NCI-H1436 (cell line): Measurements from ENCODE around the gene PCDHB6.
"Not testable (repeated sequence)": the region's sequence is repeated elsewhere in the genome, so short reads cannot be mapped to it uniquely, and the experiment has no call there.

Experiments used
- DNase-seq: peaks from one replicate; lab custom pipeline; 2025; lab: John Stamatoyannopoulos, UW

The PCDHB6 gene

DNA sequence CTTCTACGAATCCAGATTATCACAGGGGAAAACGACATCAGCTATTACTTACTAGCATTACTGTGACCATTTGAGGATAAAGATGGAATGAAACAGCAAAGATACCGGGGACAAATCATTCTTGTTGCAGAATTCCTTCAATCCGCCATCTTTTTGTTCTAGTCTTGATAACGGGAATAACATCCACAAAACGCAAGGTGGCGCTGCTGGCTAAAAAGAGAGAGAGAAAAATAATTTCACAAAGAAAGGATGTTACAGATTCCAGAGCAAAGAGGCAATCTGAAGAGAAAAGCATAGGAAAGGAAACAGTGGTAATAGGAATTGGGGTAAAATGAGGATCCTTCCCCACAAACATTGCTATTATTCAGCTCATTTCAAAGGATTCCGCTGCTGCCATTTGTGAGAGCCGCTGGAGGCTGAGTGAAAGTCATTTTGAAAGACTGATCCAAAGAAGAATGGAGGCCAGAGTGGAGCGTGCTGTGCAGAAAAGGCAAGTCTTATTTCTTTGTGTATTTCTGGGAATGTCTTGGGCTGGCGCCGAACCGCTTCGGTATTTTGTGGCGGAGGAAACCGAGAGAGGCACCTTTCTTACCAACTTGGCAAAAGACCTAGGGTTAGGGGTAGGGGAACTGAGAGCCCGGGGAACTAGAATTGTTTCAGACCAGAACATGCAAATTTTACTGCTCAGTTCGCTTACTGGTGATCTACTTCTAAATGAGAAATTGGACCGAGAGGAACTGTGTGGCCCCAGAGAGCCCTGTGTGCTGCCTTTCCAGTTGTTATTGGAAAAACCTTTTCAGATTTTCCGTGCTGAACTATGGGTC, 22.7 kb downstream of the PCDHB6 start, which contains the start of gene PCDHB7:
PCDHB7 (plus strand) TSS at position 264 of the 824 bp plus-strand sequence; CDS start at position 456, 192 bp downstream.
- no peak for DNase-seq

DNA sequence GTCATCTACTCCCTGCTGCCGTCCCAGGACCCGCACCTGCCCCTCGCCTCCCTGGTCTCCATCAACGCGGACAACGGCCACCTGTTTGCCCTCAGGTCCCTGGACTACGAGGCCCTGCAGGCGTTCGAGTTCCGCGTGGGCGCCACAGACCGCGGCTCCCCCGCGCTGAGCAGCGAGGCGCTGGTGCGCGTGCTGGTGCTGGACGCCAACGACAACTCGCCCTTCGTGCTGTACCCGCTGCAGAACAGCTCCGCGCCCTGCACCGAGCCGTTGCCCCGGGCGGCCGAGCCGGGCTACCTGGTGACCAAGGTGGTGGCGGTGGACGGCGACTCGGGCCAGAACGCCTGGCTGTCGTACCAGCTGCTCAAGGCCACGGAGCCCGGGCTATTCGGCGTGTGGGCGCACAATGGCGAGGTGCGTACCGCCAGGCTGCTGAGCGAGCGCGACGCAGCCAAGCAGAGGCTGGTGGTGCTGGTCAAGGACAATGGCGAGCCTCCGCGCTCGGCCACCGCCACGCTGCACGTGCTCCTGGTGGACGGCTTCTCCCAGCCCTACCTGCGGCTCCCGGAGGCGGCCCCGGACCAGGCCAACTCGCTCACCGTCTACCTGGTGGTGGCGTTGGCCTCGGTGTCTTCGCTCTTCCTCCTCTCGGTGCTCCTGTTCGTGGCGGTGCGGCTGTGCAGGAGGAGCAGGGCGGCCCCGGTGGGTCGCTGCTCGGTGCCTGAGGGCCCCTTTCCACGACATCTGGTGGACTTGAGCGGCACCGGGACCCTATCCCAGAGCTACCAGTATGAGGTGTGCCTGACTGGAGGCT, 24.6 kb downstream of the PCDHB6 start:
- DNase-seq, result not testable (repeated sequence)

DNA sequence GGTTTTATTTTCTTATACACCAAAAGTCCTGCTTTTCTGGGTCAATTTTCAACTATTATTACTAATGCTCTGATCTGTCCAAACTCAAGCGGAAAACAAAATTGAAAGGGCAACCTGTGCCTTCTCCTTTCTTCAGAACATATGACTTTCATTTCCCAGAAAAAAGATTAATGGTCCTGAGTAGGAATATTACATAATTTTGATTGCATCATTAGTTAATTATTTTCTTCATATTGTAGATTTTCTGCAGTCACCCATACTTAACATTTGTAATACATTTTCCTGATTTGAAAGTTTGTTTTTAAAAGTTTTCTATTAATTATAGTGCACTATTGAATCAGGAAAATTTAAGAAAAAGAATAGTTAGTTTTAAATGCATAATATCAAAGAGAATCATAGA, 26.1 kb downstream of the PCDHB6 start:
- no peak for DNase-seq

DNA sequence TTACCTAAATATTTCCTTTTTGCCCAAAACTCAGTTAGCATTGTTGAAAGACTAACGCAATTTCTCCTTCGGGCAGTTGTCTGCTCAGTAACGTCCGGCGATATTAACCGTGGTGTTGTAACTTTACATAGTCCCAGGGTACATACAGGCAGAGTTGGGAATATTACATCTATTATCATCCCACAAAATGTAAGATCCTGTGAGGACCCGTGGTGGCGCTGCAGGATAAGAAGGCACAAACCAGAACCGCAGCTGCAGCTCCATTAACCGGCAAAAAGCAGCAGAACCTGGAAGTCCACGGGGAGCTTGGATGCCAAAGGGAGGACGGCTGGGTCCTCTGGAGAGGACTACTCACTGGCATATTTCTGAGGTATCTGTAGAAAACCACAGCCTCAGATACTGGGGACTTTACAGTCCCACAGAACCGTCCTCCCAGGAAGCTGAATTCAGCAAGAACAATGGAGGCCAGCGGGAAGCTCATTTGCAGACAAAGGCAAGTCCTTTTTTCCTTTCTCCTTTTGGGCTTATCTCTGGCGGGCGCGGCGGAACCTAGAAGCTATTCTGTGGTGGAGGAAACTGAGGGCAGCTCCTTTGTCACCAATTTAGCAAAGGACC, 27.8 kb downstream of the PCDHB6 start, which contains the start of gene PCDHB8:
PCDHB8 (plus strand) TSS at position 214 of the 615 bp plus-strand sequence; CDS start at position 459, 245 bp downstream.
- peak; percentile 60 for DNase-seq

DNA sequence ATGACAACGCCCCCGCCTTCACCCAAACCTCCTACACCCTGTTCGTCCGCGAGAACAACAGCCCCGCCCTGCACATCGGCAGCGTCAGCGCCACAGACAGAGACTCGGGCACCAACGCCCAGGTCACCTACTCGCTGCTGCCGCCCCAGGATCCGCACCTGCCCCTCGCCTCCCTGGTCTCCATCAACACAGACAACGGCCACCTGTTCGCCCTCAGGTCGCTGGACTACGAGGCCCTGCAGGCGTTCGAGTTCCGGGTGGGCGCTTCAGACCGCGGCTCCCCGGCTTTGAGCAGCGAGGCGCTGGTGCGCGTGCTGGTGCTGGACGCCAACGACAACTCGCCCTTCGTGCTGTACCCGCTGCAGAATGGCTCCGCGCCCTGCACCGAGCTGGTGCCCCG, 29.5 kb downstream of the PCDHB6 start:
- not testable (repeated sequence) for DNase-seq

DNA sequence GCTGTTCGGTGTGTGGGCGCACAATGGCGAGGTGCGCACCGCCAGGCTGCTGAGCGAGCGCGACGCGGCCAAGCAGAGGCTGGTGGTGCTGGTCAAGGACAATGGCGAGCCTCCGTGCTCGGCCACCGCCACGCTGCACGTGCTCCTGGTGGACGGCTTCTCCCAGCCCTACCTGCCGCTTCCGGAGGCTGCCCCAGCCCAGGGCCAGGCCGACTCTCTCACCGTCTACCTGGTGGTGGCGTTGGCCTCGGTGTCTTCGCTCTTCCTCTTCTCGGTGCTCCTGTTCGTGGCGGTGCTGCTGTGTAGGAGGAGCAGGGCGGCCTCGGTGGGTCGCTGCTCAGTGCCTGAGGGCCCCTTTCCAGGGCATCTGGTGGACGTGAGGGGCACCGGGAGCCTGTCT, 30.0 kb downstream of the PCDHB6 start:
- DNase-seq, result not testable (repeated sequence)

DNA sequence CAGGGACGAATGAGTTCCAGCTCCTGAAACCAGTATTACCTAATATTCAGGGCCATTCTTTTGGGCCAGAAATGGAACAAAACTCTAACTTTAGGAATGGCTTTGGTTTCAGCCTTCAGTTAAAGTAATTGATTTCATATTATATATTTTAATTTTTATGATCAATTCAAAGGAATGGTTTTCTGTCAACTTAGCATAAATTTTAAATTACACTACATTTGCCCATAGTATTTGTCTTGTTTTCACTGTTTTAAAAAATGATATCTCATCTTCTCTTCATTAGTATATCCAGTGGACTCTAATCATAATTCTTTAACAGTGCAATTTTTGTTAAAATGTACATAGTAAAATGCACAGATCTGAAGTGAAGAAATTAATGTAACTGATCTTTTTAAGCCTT, 30.5 kb downstream of the PCDHB6 start:
- DNase-seq, result no peak

DNA sequence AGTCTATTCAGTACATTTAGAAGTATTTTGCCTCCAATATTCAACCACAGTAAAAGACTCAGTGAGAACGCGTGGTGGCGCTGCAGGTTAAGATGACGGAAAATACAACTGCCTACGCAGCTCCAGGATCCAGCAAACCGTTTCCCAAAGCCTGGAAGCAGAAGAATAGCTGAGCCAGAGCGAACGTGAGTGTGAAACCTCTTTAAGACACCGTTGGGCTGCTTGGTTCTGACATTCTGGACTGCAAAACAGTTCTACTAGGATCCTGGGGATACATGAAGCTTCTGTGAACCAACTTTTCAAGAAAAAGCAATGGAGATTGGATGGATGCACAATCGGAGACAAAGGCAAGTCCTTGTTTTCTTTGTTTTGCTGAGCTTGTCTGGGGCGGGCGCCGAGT, 32.4 kb downstream of the PCDHB6 start, which contains the start of gene PCDHB16:
PCDHB16 (plus strand) TSS at position 140 of the 400 bp plus-strand sequence; CDS start at position 313, 173 bp downstream.
- no peak for DNase-seq

DNA sequence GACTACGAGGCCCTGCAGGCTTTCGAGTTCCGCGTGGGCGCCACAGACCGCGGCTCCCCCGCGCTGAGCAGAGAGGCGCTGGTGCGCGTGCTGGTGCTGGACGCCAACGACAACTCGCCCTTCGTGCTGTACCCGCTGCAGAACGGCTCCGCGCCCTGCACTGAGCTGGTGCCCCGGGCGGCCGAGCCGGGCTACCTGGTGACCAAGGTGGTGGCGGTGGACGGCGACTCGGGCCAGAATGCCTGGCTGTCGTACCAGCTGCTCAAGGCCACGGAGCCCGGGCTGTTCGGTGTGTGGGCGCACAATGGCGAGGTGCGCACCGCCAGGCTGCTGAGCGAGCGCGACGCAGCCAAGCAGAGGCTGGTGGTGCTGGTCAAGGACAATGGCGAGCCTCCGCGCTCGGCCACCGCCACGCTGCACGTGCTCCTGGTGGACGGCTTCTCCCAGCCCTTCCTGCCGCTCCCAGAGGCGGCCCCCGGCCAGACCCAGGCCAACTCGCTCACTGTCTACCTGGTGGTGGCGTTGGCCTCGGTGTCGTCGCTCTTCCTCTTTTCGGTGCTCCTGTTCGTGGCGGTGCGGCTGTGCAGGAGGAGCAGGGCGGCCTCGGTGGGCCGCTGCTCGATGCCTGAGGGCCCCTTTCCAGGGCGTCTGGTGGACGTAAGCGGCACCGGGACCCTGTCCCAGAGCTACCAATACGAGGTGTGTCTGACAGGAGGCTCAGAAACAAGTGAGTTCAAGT, 34.4 kb downstream of the PCDHB6 start:
- not testable (repeated sequence) for DNase-seq

DNA sequence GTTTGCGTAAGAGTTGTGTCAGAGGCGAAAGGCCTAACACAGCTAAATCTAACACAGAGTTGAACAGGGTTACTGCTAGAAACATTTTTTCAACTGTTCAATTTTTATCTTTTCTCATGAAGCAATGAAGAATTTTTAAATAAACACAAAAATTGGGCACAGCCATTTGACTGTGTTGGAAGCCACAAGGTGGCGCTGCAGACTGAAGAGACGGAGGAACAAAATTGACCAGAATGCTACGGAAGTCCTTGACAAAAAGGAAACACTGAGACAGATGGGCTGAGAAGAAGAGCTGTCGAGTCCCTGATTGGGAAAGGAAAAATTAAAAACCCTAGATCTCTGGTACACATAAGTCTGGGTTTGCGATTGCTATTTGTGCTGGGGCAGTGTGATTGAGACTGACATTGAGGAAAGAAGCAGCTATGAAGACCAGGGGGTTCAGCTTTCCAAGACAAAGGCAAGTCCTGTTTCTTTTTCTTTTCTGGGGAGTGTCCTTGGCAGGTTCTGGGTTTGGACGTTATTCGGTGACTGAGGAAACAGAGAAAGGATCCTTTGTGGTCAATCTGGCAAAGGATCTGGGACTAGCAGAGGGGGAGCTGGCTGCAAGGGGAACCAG, 37.1 kb downstream of the PCDHB6 start, which contains the start of gene PCDHB9:
PCDHB9 (plus strand) TSS at position 265 of the 616 bp plus-strand sequence; CDS start at position 423, 158 bp downstream.
- no peak for DNase-seq

DNA sequence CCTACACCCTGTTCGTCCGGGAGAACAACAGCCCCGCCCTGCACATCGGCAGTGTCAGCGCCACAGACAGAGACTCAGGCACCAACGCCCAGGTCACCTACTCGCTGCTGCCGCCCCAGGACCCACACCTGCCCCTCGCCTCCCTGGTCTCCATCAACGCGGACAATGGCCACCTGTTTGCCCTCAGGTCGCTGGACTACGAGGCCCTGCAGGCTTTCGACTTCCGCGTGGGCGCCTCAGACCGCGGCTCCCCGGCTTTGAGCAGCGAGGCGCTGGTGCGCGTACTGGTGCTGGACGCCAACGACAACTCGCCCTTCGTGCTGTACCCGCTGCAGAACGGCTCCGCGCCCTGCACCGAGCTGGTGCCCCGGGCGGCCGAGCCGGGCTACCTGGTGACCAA, 38.8 kb downstream of the PCDHB6 start:
- DNase-seq, result not testable (repeated sequence)

DNA sequence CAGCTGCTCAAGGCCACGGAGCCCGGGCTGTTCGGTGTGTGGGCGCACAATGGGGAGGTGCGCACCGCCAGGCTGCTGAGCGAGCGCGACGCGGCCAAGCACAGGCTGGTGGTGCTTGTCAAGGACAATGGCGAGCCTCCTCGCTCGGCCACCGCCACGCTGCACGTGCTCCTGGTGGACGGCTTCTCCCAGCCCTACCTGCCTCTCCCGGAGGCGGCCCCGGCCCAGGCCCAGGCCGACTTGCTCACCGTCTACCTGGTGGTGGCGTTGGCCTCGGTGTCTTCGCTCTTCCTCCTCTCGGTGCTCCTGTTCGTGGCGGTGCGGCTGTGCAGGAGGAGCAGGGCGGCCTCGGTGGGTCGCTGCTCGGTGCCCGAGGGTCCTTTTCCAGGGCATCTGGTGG, 39.3 kb downstream of the PCDHB6 start:
- not testable (repeated sequence) for DNase-seq

DNA sequence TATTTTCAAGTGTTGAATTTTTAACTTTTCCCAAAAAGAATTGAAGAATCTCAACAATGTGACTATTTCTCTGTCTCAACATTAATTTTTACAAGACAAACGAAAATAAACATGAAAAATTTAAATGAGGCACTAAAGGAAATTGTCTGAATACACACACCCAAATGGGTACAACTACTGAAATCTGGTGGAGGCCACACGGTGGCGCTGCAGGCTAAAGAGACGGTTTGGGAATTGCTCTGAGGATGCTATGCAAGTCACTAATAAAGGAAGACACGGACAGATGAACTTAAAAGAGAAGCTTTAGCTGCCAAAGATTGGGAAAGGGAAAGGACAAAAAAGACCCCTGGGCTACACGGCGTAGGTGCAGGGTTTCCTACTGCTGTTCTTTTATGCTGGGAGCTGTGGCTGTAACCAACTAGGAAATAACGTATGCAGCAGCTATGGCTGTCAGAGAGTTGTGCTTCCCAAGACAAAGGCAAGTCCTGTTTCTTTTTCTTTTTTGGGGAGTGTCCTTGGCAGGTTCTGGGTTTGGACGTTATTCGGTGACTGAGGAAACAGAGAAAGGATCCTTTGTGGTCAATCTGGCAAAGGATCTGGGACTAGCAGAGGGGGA, 42.4 kb downstream of the PCDHB6 start, which contains the start of gene PCDHB10:
PCDHB10 (plus strand) TSS at position 244 of the 616 bp plus-strand sequence; CDS start at position 444, 200 bp downstream.
- DNase-seq, result no peak

DNA sequence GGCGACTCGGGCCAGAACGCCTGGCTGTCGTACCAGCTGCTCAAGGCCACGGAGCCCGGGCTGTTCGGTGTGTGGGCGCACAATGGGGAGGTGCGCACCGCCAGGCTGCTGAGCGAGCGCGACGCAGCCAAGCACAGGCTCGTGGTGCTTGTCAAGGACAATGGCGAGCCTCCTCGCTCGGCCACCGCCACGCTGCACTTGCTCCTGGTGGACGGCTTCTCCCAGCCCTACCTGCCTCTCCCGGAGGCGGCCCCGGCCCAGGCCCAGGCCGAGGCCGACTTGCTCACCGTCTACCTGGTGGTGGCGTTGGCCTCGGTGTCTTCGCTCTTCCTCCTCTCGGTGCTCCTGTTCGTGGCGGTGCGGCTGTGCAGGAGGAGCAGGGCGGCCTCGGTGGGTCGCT, 44.5 kb downstream of the PCDHB6 start:
- DNase-seq, result not testable (repeated sequence)

DNA sequence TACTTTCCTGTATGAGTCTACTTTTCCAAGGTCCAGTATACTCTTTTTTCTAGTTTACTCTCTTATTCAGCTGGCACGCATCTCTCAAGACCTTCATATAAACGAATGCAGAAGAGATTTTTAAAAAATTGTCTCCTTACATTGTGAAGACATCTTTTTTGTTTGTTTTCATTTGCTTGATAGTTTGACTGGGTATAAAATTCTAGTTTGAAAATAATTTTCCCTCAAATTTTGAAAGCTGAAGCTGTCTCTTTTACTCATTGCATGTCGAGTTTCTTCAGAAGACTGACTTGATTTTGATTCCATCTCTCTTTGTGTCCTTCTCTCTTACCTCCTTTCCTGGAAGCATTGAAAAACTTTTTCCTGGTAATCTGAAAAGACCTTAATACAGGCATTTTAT, 46.5 kb downstream of the PCDHB6 start:
- no peak for DNase-seq

DNA sequence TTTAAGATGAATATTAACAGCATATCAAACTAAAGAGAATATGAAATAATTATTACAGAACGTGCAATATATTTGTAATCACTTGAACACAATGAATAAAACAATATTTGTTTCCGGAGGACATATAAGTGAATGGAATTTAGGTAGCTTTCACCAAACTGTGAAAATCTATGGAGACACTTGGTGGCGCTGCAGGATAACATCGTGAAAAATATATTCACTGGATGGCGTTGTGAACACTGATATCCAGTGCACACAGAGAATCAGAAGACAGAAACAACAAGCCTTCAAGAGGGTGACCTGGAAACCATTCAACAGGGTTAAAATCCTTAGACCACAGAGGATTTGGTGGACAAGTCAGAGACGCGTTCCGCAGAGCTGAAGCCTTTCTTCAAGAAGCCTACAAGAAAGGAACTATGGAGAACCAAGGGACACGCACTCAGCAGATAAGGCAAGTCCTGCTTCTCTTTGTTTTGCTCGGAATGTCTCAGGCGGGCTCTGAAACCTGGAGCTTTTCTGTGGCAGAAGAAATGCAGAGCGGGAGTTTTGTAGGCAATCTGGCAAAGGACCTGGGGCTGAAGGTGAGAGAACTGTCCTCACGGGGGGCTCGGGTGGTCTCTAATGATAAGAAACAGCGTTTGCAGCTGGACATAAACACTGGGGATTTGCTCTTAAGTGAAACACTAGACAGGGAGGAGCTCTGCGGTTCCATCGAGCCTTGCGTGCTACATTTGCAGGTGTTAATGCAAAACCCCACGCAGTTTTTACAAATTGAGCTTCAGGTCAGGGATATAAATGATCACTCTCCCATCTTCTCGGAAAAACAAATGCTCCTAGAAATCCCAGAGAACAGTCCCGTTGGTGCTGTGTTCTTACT, 49.7 kb downstream of the PCDHB6 start, which contains the start of gene PCDHB11:
PCDHB11 (plus strand) TSS at position 269 of the 877 bp plus-strand sequence; CDS start at position 417, 148 bp downstream.
- peak; percentile 59 for DNase-seq

DNA sequence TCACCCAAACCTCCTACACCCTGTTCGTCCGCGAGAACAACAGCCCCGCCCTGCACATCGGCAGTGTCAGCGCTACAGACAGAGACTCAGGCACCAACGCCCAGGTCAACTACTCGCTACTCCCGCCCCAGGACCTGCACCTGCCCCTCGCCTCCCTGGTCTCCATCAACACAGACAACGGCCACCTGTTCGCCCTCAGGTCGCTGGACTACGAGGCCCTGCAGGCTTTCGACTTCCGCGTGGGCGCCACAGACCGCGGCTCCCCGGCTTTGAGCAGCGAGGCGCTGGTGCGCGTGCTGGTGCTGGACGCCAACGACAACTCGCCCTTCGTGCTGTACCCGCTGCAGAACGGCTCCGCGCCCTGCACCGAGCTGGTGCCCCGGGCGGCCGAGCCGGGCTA, 51.3 kb downstream of the PCDHB6 start:
- not testable (repeated sequence) for DNase-seq

DNA sequence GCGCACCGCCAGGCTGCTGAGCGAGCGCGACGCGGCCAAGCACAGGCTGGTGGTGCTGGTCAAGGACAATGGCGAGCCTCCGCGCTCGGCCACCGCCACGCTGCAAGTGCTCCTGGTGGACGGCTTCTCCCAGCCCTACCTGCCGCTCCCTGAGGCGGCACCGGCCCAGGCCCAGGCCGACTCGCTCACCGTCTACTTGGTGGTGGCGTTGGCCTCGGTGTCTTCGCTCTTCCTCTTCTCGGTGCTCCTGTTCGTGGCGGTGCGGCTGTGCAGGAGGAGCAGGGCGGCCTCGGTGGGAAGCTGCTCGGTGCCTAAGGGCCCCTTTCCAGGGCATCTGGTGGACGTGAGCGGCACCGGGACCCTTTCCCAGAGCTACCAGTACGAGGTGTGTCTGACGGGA, 51.8 kb downstream of the PCDHB6 start:
- not testable (repeated sequence) for DNase-seq
